H9 (cell line): Measurements from ENCODE around the gene LETM1. TPM values are rescaled to one million over a fixed set of nuclear protein-coding genes. Genes with fewer than 3 reads are reported as not detected.

Experiments
- DNase-seq: peaks from one replicate; pipeline ENCODE4 v3.0.0-alpha.2; 2017
- H2AFZ ChIP-seq: one replicate; pipeline ENCODE4 v1.6.1; 2013; ENCODE audit warnings: mild to moderate bottlenecking, low read length, control low read depth, moderate library complexity
- H2AK5ac ChIP-seq: 2 replicates; pipeline ENCODE4 v1.6.1; 2013; ENCODE audit warnings: low read length, control low read depth, mixed read lengths; ENCODE audit not compliant: insufficient read length
- H2BK120ac ChIP-seq: one replicate; pipeline ENCODE4 v1.6.1; 2013; ENCODE audit warnings: low read depth, mild to moderate bottlenecking, low read length, control low read depth, inconsistent platforms; ENCODE audit not compliant: poor library complexity, severe bottlenecking
- H2BK12ac ChIP-seq: 2 replicates; pipeline ENCODE4 v1.6.1; 2013; ENCODE audit warnings: low read length, control low read depth, mixed read lengths, low read depth; ENCODE audit not compliant: insufficient read length
- H2BK15ac ChIP-seq: 2 replicates; pipeline ENCODE4 v1.6.1; 2013; ENCODE audit warnings: low read depth, low read length, control low read depth
- H2BK20ac ChIP-seq: one replicate; pipeline ENCODE4 v1.6.1; 2013; ENCODE audit warnings: low read depth, mild to moderate bottlenecking, low read length, control low read depth, inconsistent platforms; ENCODE audit not compliant: poor library complexity, severe bottlenecking
- H2BK5ac ChIP-seq: 2 replicates; pipeline ENCODE4 v1.6.1; 2013; ENCODE audit warnings: low read length, control low read depth, mixed read lengths; ENCODE audit not compliant: insufficient read length
- H3K14ac ChIP-seq: 2 replicates; pipeline ENCODE4 v1.6.1; 2013; ENCODE audit warnings: low read length, control low read depth; ENCODE audit not compliant: insufficient read depth
- H3K18ac ChIP-seq: 2 replicates; pipeline ENCODE4 v1.6.1; 2013; ENCODE audit warnings: low read depth, mild to moderate bottlenecking, mixed read lengths, low read length, control low read depth; ENCODE audit not compliant: insufficient read length
- H3K23ac ChIP-seq: 2 replicates; pipeline ENCODE4 v1.6.1; 2013; ENCODE audit warnings: low read length, control low read depth, mixed read lengths, low read depth; ENCODE audit not compliant: insufficient read length
- H3K23me2 ChIP-seq: 2 replicates; pipeline ENCODE4 v1.6.1; 2013; ENCODE audit warnings: low read depth, mild to moderate bottlenecking, mixed read lengths, low read length, control low read depth; ENCODE audit not compliant: insufficient read length, poor library complexity, severe bottlenecking
- H3K27ac ChIP-seq: 2 replicates; pipeline ENCODE4 v1.5.1; 2013; ENCODE audit warnings: low read length, control low read depth, mixed read lengths, low read depth; ENCODE audit not compliant: insufficient read length
- H3K27me3 ChIP-seq: 2 replicates; pipeline ENCODE4 v1.6.1; 2013; ENCODE audit warnings: low read length, control low read depth, inconsistent platforms; ENCODE audit not compliant: insufficient read depth
- H3K4ac ChIP-seq: 2 replicates; pipeline ENCODE4 v1.6.1; 2013; ENCODE audit warnings: low read depth, mild to moderate bottlenecking, control low read depth, inconsistent platforms, low read length, moderate library complexity
- H3K4me1 ChIP-seq: 2 replicates; pipeline ENCODE4 v1.6.1; 2013; ENCODE audit warnings: low read length, control low read depth, inconsistent platforms; ENCODE audit not compliant: insufficient read depth
- H3K4me2 ChIP-seq: 2 replicates; pipeline ENCODE4 v1.6.1; 2013; ENCODE audit warnings: low read length, control low read depth, mixed read lengths; ENCODE audit not compliant: insufficient read length, insufficient read depth
- H3K56ac ChIP-seq: 2 replicates; pipeline ENCODE4 v1.6.1; 2013; ENCODE audit warnings: low read depth, mild to moderate bottlenecking, mixed read lengths, low read length, control low read depth; ENCODE audit not compliant: insufficient read length
- H3K79me1 ChIP-seq: 2 replicates; pipeline ENCODE4 v1.6.1; 2013; ENCODE audit warnings: low read depth, mild to moderate bottlenecking, moderate library complexity, low read length, control low read depth, inconsistent platforms; ENCODE audit not compliant: insufficient read depth, poor library complexity, severe bottlenecking
- H3K79me2 ChIP-seq: 2 replicates; pipeline ENCODE4 v1.6.1; 2013; ENCODE audit warnings: low read length, control low read depth, inconsistent platforms; ENCODE audit not compliant: insufficient read depth
- H3K9ac ChIP-seq: 2 replicates; pipeline ENCODE4 v1.6.1; 2013; ENCODE audit warnings: low read length, control low read depth, mixed read lengths; ENCODE audit not compliant: insufficient read length; ENCODE audit errors: extremely low read depth
- H3K9me3 ChIP-seq: one replicate; pipeline ENCODE4 v1.6.1; 2013; ENCODE audit warnings: low read depth, low read length, inconsistent platforms; ENCODE audit not compliant: control insufficient read depth
- H3T11ph ChIP-seq: one replicate; pipeline ENCODE4 v1.6.1; 2013; ENCODE audit warnings: mild to moderate bottlenecking, low read length, control low read depth, inconsistent platforms
- H4K20me1 ChIP-seq: one replicate; pipeline ENCODE4 v1.6.1; 2013; ENCODE audit not compliant: control insufficient read depth, insufficient read length, insufficient read depth
- H4K5ac ChIP-seq: 2 replicates; pipeline ENCODE4 v1.6.1; 2013; ENCODE audit warnings: low read depth, mild to moderate bottlenecking, mixed read lengths, low read length, control low read depth; ENCODE audit not compliant: insufficient read length
- H4K8ac ChIP-seq: replicated peaks from 2 replicates; pipeline ENCODE4 v1.6.1; 2013; ENCODE audit warnings: low read length, control low read depth, mixed read lengths, low read depth; ENCODE audit not compliant: insufficient read length
- H4K91ac ChIP-seq: 2 replicates; pipeline ENCODE4 v1.6.1; 2013; ENCODE audit warnings: low read depth, mild to moderate bottlenecking, moderate library complexity, mixed read lengths, low read length, control low read depth; ENCODE audit not compliant: insufficient read length
- H3K27ac Mint-ChIP-seq, 3 experiments: 2 replicates in 2 of 3; 3 replicates in 1 of 3; pipeline ENCODE4 v1.8.0; 2020 to 2021; ENCODE audit warnings: mixed read lengths in 3 of 3, mild to moderate bottlenecking in 1 of 3, moderate library complexity in 1 of 3
- H3K27me3 Mint-ChIP-seq: 2 replicates; pipeline ENCODE4 v1.8.0; 2021; ENCODE audit warnings: low read depth, mild to moderate bottlenecking, moderate library complexity, mixed read lengths
- H3K36me3 Mint-ChIP-seq, 3 experiments: 2 replicates in 2 of 3; 3 replicates in 1 of 3; pipeline ENCODE4 v1.8.0; 2020 to 2021; ENCODE audit warnings: low read depth in 3 of 3, mixed read lengths in 3 of 3; ENCODE audit not compliant: insufficient read depth in 1 of 3
- H3K4me1 Mint-ChIP-seq, 2 experiments: 2 replicates each; pipeline ENCODE4 v1.8.0; 2020; ENCODE audit warnings: mixed read lengths in 2 of 2
- H3K4me3 Mint-ChIP-seq, 2 experiments: 2 replicates in 1 of 2; 3 replicates in 1 of 2; pipeline ENCODE4 v1.8.0; 2020 to 2021; ENCODE audit warnings: mild to moderate bottlenecking in 2 of 2, mixed read lengths in 2 of 2, moderate library complexity in 1 of 2
- H3K9me3 Mint-ChIP-seq, 2 experiments: 2 replicates in 1 of 2; 3 replicates in 1 of 2; pipeline ENCODE4 v1.8.0; 2020; ENCODE audit warnings: mild to moderate bottlenecking in 2 of 2, mixed read lengths in 2 of 2, moderate library complexity in 1 of 2
- CTCF ChIP-seq: fragments of 200-600 bp; sonication (generic); conservative IDR thresholded peaks from 3 replicates; pipeline ENCODE4 v1.8.0; 2021; ENCODE audit warnings: antibody characterized with exemption, mild to moderate bottlenecking
- WGBS: extraction: QIAGEN DNeasy Blood & Tissue Kit; methylation state at CpG from one replicate; pipeline ENCODE4 v1.1.7; 2013; ENCODE audit warnings: missing lambda C conversion rate, low lambda C conversion rate, mixed read lengths; ENCODE audit not compliant: insufficient read length; ENCODE audit errors: extremely low coverage; 5-methylcytosine and 5-hydroxymethylcytosine counted together
- total RNA-seq: library from RNA; stranded (reverse); gene quantifications from 2 replicates; pipeline ENCODE4 v1.2.1, GENCODE V29; 2021

The LETM1 gene
- total RNA-seq, 1 experiment from 2014 or later = 43.4 TPM

GRCh38 chr4:1822568-1823544 is 33.1 kb downstream of the LETM1 start:
- no peak overlapping the region for H3K4me3 Mint-ChIP-seq
- H3K4me1 ChIP-seq = no peaks in the 10 kb centered on the region
- no peak overlapping the region for H3K4ac ChIP-seq
- H3K23ac ChIP-seq = no peak overlapping the region
- no peaks in the 10 kb centered on the region for H3K79me2 ChIP-seq
- H3K27me3 ChIP-seq = no peaks in the 10 kb centered on the region
- H3K9ac ChIP-seq = no peak overlapping the region
- H3K14ac ChIP-seq = no peak overlapping the region
- no peak overlapping the region for H2BK5ac ChIP-seq
- no CpG with 5 or more reads among the region's 37 CpGs for WGBS
- no peak overlapping the region for H3K27ac ChIP-seq
- no peak overlapping the region for H2AFZ ChIP-seq
- H3K9me3 Mint-ChIP-seq = no peaks in the 10 kb centered on the region
- H3K23me2 ChIP-seq = no peaks in the 10 kb centered on the region
- no peak for TF ChIP-seq CTCF
- peaks cover 25 to 72% (median 64%) of the 10 kb centered on the region in 3 experiments; a peak in 6 of 7 replicates for H3K36me3 Mint-ChIP-seq
- no peak overlapping the region for H2BK20ac ChIP-seq
- no peak overlapping the region for H2BK15ac ChIP-seq
- H4K5ac ChIP-seq = no peak overlapping the region
- H3K4me1 Mint-ChIP-seq = no peaks in the 10 kb centered on the region
- H3K27me3 Mint-ChIP-seq = no peaks in the 10 kb centered on the region; the same call in 1 of the 2 replicates
- H3K9me3 ChIP-seq = no peaks in the 10 kb centered on the region
- H3K4me2 ChIP-seq = no peak overlapping the region
- no peak overlapping the region for H4K8ac ChIP-seq
- H2BK120ac ChIP-seq = no peak overlapping the region
- no peak overlapping the region for H3T11ph ChIP-seq
- H3K56ac ChIP-seq = no peak overlapping the region
- no peak overlapping the region for H4K91ac ChIP-seq
- no peaks in the 10 kb centered on the region for H4K20me1 ChIP-seq
- H3K18ac ChIP-seq = no peak overlapping the region
- H3K79me1 ChIP-seq = no peaks in the 10 kb centered on the region
- H2AK5ac ChIP-seq = no peak overlapping the region
- peak overlapping the region in 1 of 3 experiments; percentile 35; a peak in 1 of 7 replicates for H3K27ac Mint-ChIP-seq
- DNase-seq = no peak
- no peak overlapping the region for H2BK12ac ChIP-seq
